GM12878 (cell line): ENCODE measurements around the gene BEX1.

Experiments used
- JUND ChIP-seq: IDR thresholded peaks from 2 replicates; pipeline ENCODE4 v1.6.1; 2012; ENCODE audit warnings: low read depth, mild to moderate bottlenecking, low read length, improper control_type of control experiment, moderate library complexity
- POLR2A ChIP-seq: IDR thresholded peaks from 2 replicates; pipeline ENCODE4 v1.6.1; 2011; ENCODE audit warnings: low read depth, mild to moderate bottlenecking, low read length

- TF ChIP-seq POLR2A (no peak), JUND (no peak)
Measured at GRCh38 chrX:103081051-103081450, 17.1 kb upstream of the BEX1 start.
